Mucosa of rectum (tissue), 2 donors: ENCODE data around the gene PAX7.

ENCODE experiments used
- H3K27ac ChIP-seq, 2 donors: one replicate each; pipeline ENCODE4 v1.7.0; 2013; ENCODE audit warnings: inconsistent platforms in 2 of 2, low read depth in 2 of 2, low read length in 2 of 2
- H3K27me3 ChIP-seq, 2 donors: one replicate each; pipeline ENCODE4 v1.7.0; 2013; ENCODE audit warnings: low read length in 2 of 2; ENCODE audit not compliant: control insufficient read depth in 2 of 2, insufficient read depth in 2 of 2
- H3K36me3 ChIP-seq, 2 donors: one replicate each; pipeline ENCODE4 v1.7.0; 2013; ENCODE audit warnings: low read length in 2 of 2; ENCODE audit not compliant: control insufficient read depth in 2 of 2, insufficient read depth in 2 of 2
- H3K4me1 ChIP-seq, 2 donors: one replicate each; pipeline ENCODE4 v1.7.0; 2013; ENCODE audit warnings: low read length in 2 of 2, mild to moderate bottlenecking in 1 of 2; ENCODE audit not compliant: control insufficient read depth in 2 of 2, insufficient read depth in 2 of 2
- H3K4me3 ChIP-seq, 2 donors: one replicate each; pipeline ENCODE4 v1.7.0; 2013; ENCODE audit warnings: low read length in 2 of 2
- H3K9ac ChIP-seq, 2 donors: one replicate each; pipeline ENCODE4 v1.7.0; 2013; ENCODE audit warnings: low read length in 2 of 2, low read depth in 1 of 2, mild to moderate bottlenecking in 1 of 2
- H3K9me3 ChIP-seq, 2 donors: one replicate each; pipeline ENCODE4 v1.7.0; 2013; ENCODE audit warnings: low read length in 2 of 2; ENCODE audit not compliant: control insufficient read depth in 2 of 2
- donor health status: healthy.
- donor health status: Normal muscosa, but diverticular disease.

Gene PAX7

GRCh38 chr1:18646786-18647410 is 16.3 kb downstream of the PAX7 start:
- no peaks in the 10 kb centered on the region for H3K4me1 ChIP-seq
- H3K27ac ChIP-seq: no peak overlapping the region
- no peak overlapping the region for H3K4me3 ChIP-seq

DNA sequence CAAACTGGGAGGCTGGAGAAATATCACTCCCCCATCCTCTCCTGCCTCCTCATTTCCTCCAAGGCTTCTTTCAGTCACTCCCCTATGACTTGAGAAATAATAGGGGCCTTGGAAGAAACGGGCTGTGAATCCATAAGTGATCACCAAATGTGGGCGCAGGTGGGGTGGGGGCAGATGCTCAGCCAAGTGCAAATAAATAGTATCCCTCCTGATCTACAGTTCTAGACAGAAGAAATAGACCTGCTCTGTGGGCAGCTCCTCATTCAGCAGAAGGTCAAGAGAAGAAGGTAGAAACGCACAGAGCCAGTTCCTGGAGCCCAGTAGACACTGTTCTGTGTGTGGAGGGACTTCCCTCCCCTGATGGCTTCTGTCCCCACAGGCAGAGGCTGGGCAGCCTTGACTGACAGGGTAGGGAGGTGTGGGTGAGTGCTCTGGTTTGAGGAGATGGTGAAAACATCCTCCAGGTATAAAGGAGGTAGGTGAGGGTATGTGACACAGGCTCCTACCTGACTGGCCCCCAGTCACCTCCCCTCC is 17.1 kb downstream of the PAX7 start:
- no peaks in the 10 kb centered on the region for H3K9me3 ChIP-seq
- H3K27me3 ChIP-seq: peaks cover 69 to 74% of the 10 kb centered on the region in 2 donors
- no peaks in the 10 kb centered on the region for H3K4me1 ChIP-seq
- H3K36me3 ChIP-seq: no peaks in the 10 kb centered on the region
- no peak overlapping the region for H3K9ac ChIP-seq
- no peak overlapping the region for H3K27ac ChIP-seq
- no peak overlapping the region for H3K4me3 ChIP-seq

More at GRCh38 chr1:18646786-18647410, 16.3 kb downstream of the PAX7 start:
- no peaks in the 10 kb centered on the region for H3K36me3 ChIP-seq
- peaks cover 67 to 72% of the 10 kb centered on the region in 2 donors for H3K27me3 ChIP-seq
- H3K9me3 ChIP-seq: no peaks in the 10 kb centered on the region
- no peak overlapping the region for H3K9ac ChIP-seq

- no peak overlapping the region for H3K27ac ChIP-seq
- H3K4me1 ChIP-seq: no peaks in the 10 kb centered on the region
- no peaks in the 10 kb centered on the region for H3K36me3 ChIP-seq
- H3K9ac ChIP-seq: no peak overlapping the region
- H3K9me3 ChIP-seq: no peaks in the 10 kb centered on the region
- peaks cover 76 to 80% of the 10 kb centered on the region in 2 donors for H3K27me3 ChIP-seq
- H3K4me3 ChIP-seq: no peak overlapping the region
Measured at GRCh38 chr1:18649693-18650370, 19.2 kb downstream of the PAX7 start.

GRCh38 chr1:18651713-18652112 is 21.1 kb downstream of the PAX7 start:
- H3K36me3 ChIP-seq: no peaks in the 10 kb centered on the region
- H3K27me3 ChIP-seq: peaks cover 69 to 78% of the 10 kb centered on the region in 2 donors
- H3K4me3 ChIP-seq: no peak overlapping the region
- H3K9ac ChIP-seq: no peak overlapping the region
- H3K9me3 ChIP-seq: no peaks in the 10 kb centered on the region
- no peaks in the 10 kb centered on the region for H3K4me1 ChIP-seq
- H3K27ac ChIP-seq: no peak overlapping the region

DNA sequence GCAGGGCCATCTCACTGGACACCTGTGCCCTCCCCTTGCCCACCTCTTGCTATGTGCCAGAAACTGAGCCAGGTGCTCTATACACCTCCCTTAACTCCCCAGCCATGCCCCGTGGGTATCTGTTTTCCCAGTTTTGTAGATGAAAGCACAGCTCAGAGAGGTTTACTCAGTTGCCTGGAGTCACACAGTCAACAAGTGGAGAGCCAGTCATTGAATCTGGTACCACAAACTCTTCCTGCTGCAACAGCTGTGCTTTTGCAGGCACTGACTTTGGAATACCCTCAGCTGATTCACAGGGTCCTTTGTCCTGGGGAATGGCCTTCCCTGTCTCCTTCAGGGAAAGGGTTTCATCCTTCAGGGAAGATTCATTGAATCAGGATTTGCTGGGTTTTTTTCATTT is 22.1 kb downstream of the PAX7 start:
- H3K4me1 ChIP-seq: no peaks in the 10 kb centered on the region
- peaks cover 62 to 70% of the 10 kb centered on the region in 2 donors for H3K27me3 ChIP-seq
- no peaks in the 10 kb centered on the region for H3K36me3 ChIP-seq

DNA sequence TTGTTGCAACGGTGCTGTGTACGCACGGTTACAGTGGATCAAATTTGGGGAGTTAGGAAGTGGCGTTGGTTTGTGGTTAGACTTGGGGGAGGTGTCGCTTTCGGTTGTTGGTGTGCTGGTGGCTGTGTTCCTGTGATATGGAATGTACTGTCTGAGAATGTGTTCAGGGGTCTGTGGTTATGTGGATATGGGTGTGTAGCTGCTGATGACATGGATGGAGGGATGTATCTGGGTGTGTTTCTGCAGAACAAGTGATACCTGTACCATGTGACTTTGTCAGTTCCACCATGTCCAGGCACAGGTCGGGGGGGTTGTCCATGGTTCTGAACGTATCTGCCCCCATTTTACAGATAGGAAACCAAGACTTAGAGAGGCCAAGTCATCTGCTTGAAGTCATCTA is 22.7 kb downstream of the PAX7 start:
- Histone ChIP-seq H3K27me3 (peaks cover 60 to 66% of the 10 kb centered on the region in 2 donors), H3K4me1 (no peaks in the 10 kb centered on the region), H3K36me3 (no peaks in the 10 kb centered on the region), H3K9me3 (no peaks in the 10 kb centered on the region), H3K27ac (no peak overlapping the region), H3K9ac (no peak overlapping the region), H3K4me3 (no peak overlapping the region)

More for the DNA sequence above, 22.1 kb downstream of the PAX7 start:
- H3K4me3 ChIP-seq: no peak overlapping the region
- no peak overlapping the region for H3K27ac ChIP-seq
- H3K9ac ChIP-seq: no peak overlapping the region
- H3K9me3 ChIP-seq: no peaks in the 10 kb centered on the region

- H3K4me3 ChIP-seq: no peak overlapping the region
- no peaks in the 10 kb centered on the region for H3K9me3 ChIP-seq
- no peak overlapping the region for H3K27ac ChIP-seq
- H3K9ac ChIP-seq: no peak overlapping the region
- peaks cover 54 to 66% of the 10 kb centered on the region in 2 donors for H3K27me3 ChIP-seq
- no peaks in the 10 kb centered on the region for H3K36me3 ChIP-seq
- H3K4me1 ChIP-seq: no peaks in the 10 kb centered on the region
Measured at GRCh38 chr1:18653916-18654315, 23.3 kb downstream of the PAX7 start.

DNA sequence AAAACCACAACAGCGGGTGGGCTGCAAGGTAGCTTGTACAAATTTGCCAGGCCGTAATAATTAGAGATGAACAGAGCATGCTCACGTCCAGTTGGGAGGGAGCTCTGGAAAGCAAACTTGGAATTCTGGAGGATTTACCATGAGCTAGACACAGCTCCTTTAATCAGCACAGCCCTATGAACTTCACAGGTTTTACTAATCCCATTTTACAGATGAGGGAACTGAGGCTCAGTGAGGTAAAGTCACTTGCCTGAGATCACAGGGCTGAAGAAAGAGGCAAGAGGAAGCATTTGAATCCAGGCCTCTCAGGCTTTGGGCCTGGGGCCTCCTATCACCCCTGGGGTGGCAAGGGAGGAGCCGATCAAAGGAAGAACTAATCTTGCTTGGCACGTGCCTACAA is 24.0 kb downstream of the PAX7 start:
- no peaks in the 10 kb centered on the region for H3K4me1 ChIP-seq
- peaks cover 48 to 60% of the 10 kb centered on the region in 2 donors for H3K27me3 ChIP-seq
- H3K9ac ChIP-seq: no peak overlapping the region
- no peaks in the 10 kb centered on the region for H3K36me3 ChIP-seq
- H3K9me3 ChIP-seq: no peaks in the 10 kb centered on the region
- H3K4me3 ChIP-seq: no peak overlapping the region
- H3K27ac ChIP-seq: no peak overlapping the region

GRCh38 chr1:18657506-18658201 is 27.0 kb downstream of the PAX7 start:
- Histone ChIP-seq H3K27ac (no peak overlapping the region), H3K9me3 (no peaks in the 10 kb centered on the region), H3K27me3 (peaks cover 27 to 39% of the 10 kb centered on the region in 2 donors), H3K36me3 (no peaks in the 10 kb centered on the region), H3K9ac (no peak overlapping the region), H3K4me3 (no peak overlapping the region), H3K4me1 (no peaks in the 10 kb centered on the region)

DNA sequence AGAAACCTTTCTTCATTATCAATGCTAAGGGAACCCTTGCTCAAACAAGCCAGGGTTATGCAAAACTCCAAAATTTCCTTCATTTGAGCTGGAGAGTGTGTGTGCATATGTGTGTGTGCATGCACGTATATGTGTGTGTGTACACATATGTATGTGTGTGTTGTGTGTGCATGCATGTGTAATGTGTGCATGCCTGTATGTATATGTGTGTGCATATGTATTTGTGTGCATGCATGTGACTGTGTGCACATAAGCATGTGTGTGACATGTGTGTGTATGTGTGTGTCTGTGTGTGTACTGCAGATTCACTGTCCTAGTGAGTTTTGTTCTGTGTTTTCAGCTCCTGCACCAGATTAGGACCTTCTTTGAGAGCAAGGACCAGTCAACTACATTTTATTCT is 28.2 kb downstream of the PAX7 start:
- Histone ChIP-seq H3K4me1 (no peaks in the 10 kb centered on the region), H3K9me3 (no peaks in the 10 kb centered on the region), H3K27ac (no peak overlapping the region), H3K9ac (no peak overlapping the region), H3K4me3 (no peak overlapping the region), H3K36me3 (no peaks in the 10 kb centered on the region), H3K27me3 (peaks cover 21 to 27% of the 10 kb centered on the region in 2 donors)
